Anterior cingulate cortex (tissue), 58 donors: Measurements from ENCODE around the gene PEA15.

Experiments
- DNase-seq, 58 donors: peaks; one replicate each; lab custom pipeline; 2025; lab: John Stamatoyannopoulos, UW

The PEA15 gene

GRCh38 chr1:160205242-160206035 lies at the start of gene PEA15:
Gene PEA15 (plus strand): TSS chr1:160205384. CDS start chr1:160211545, 6,161 bp downstream.
- DNase-seq, result peak in 55 of 58 donors; percentile 21 to 86 (median 70)

- no peak for DNase-seq
These were observed 48.8 kb upstream of the PEA15 start for GRCh38 chr1:160156361-160156760.

GRCh38 chr1:160157174-160157573 lies 48.0 kb upstream of the PEA15 start:
- no peak for DNase-seq

- DNase-seq, result no peak
These were observed 47.2 kb upstream of the PEA15 start for GRCh38 chr1:160158031-160158430.

- no peak for DNase-seq
These were observed 46.6 kb upstream of the PEA15 start for GRCh38 chr1:160158534-160158933.

- DNase-seq, result no peak
These were observed 45.3 kb upstream of the PEA15 start for GRCh38 chr1:160159846-160160245.

GRCh38 chr1:160161965-160162705 lies 43.0 kb upstream of the PEA15 start:
- peak in 16 of 58 donors; percentile 10 to 51 (median 25) for DNase-seq

GRCh38 chr1:160162931-160163330 lies 42.3 kb upstream of the PEA15 start:
- DNase-seq, result no peak

- no peak for DNase-seq
These were observed 41.6 kb upstream of the PEA15 start for GRCh38 chr1:160163615-160164014.

GRCh38 chr1:160164121-160164520 lies 41.1 kb upstream of the PEA15 start:
- DNase-seq, result no peak

GRCh38 chr1:160166166-160166868 lies 38.9 kb upstream of the PEA15 start:
- peak in 13 of 58 donors; percentile 5 to 56 (median 26) for DNase-seq

GRCh38 chr1:160167056-160167455 lies 38.1 kb upstream of the PEA15 start:
- no peak for DNase-seq

- no peak for DNase-seq
These were observed 37.6 kb upstream of the PEA15 start for GRCh38 chr1:160167580-160167979.

- DNase-seq, result no peak
These were observed 37.2 kb upstream of the PEA15 start for GRCh38 chr1:160168016-160168415.

- peak in 3 of 58 donors; percentile 10 to 16 (median 10) for DNase-seq
These were observed 36.4 kb upstream of the PEA15 start for GRCh38 chr1:160168609-160169369.

- no peak for DNase-seq
These were observed 35.4 kb upstream of the PEA15 start for GRCh38 chr1:160169553-160170399.

GRCh38 chr1:160171354-160171753 lies 33.8 kb upstream of the PEA15 start:
- no peak for DNase-seq

GRCh38 chr1:160171980-160172379 lies 33.2 kb upstream of the PEA15 start:
- DNase-seq, result no peak

- DNase-seq, result no peak
These were observed 28.0 kb upstream of the PEA15 start for GRCh38 chr1:160177231-160177630.
